Pancreas (tissue), 10 donors: Measurements from ENCODE around the gene ZSWIM6. TPM values are rescaled to one million over a fixed set of nuclear protein-coding genes. Genes with fewer than 3 reads are reported as not detected.

Experiments
- ATAC-seq, 4 donors: fragments of 200-7000 bp; cut with Tn5 transposase; one replicate each; pipeline versions ENCODE4 v1.8.0 to v1.9.1; 2020; ENCODE audit warnings: mild to moderate bottlenecking in 4 of 4, moderate library complexity in 4 of 4
- DNase-seq, 6 donors: peaks; one replicate each; pipeline ENCODE4 v3.0.0-alpha.2; 2020
- FAIRE-seq: peaks from 2 replicates; lab custom pipeline; 2012; peaks lifted over from hg19 to GRCh38; lab: Jason Lieb, UNC
- H3K27ac ChIP-seq, 4 donors: fragments of 200-600 bp; sonication (generic); 1 replicate in 3 of 4; 2 replicates in 1 of 4; pipeline versions ENCODE4 v1.5.0 to v1.8.0; 2020
- H3K27me3 ChIP-seq, 4 donors: fragments of 200-600 bp; one replicate each; pipeline ENCODE4 v1.8.0; 2021
- H3K36me3 ChIP-seq, 3 donors: fragments of 200-600 bp; sonication (generic) in 1 of 3; one replicate each; pipeline versions ENCODE4 v1.5.0 to v1.8.0; 2020 to 2021
- H3K4me1 ChIP-seq, 3 donors: fragments of 200-600 bp; one replicate each; pipeline ENCODE4 v1.8.0; 2021
- H3K4me3 ChIP-seq, 4 donors: fragments of 200-600 bp; sonication (generic) in 2 of 4; one replicate each; pipeline versions ENCODE4 v1.5.0 to v1.8.0; 2020 to 2021
- H3K9me3 ChIP-seq, 4 donors: fragments of 200-600 bp; one replicate each; pipeline ENCODE4 v1.8.0; 2021
- WGBS, 2 donors: extraction: QIAGEN DNeasy Blood & Tissue Kit; methylation state at CpG; one replicate each; pipeline ENCODE4 v1.1.7; 2013; 5-methylcytosine and 5-hydroxymethylcytosine counted together
- intact Hi-C, 3 donors: fragments of 100-400 bp; cut with DNase I; formaldehyde crosslinking; loops; one replicate each; pipeline versions ENCODE4 v1.11.1 to v1.14.2; 2022
- polyA plus RNA-seq, 2 donors: library from polyadenylated mRNA; stranded (reverse); fragments of 200-250 nt; gene quantifications; one replicate each; pipeline ENCODE4 v1.2.3, GENCODE V29; 2013
- total RNA-seq, 6 donors: library from RNA; stranded (reverse); fragmentation: NEBNext Ultra II Directional in 4 of 6; extraction: Animal tissue kit (Norgen Biotek cat#: 25700) in 4 of 6; gene quantifications; one replicate each; pipeline versions ENCODE4 v1.2.1 to v1.2.4, GENCODE V29; 2021 to 2023
- TF ChIP-seq, protein P1 (sequence below), 4 donors: fragments of 200-600 bp; sonication (generic) in 3 of 4; IDR thresholded peaks; one replicate each; pipeline versions ENCODE4 v1.5.0 to v1.8.0; 2021; ENCODE audit warnings: antibody characterized with exemption in 4 of 4
- donor health status: healthy with polysubstance abuse.
- donor health status: DM: no; HTN: no; CAD: no; lungs with moderate emphysema.
- donor health status: DM: no; HTN: no; CAD: no.
- donor health status: control.
- donor health status: control.
- donor health status: Bipolar disorder and iron deficiency.
- donor health status: DM: yes; HTN: yes; CAD: no.
- donor health status: DM: no; HTN: no; CAD: no.
- donor health status: DM: no; HTN: no; CAD: no.
- donor health status: DM: yes; HTN: yes; CAD: no.

ZSWIM6 gene
- total and polyA plus RNA-seq, 8 donors: 3.6 to 12.9 (median 6.2) TPM

DNA sequence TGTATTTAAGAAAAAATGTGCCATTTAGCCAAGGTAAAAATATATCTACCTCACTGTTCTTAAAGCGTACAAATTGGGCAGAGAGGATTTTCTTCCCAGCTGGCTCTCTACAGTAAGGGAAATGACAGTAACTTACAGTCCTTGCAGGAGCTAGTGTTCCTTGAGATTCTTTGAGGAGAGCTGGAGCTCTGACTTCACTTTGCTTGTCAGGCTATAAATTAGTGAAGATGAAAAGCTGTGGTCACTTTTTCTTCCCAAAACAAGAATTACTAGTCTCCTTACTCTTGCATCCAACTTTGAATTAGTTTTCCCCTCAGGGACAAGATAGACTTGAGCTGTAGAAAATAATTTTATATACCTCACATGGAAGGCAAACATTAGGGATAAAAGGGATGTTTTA lies 129.9 kb downstream of the ZSWIM6 start:
- TF ChIP-seq, protein P1, sequence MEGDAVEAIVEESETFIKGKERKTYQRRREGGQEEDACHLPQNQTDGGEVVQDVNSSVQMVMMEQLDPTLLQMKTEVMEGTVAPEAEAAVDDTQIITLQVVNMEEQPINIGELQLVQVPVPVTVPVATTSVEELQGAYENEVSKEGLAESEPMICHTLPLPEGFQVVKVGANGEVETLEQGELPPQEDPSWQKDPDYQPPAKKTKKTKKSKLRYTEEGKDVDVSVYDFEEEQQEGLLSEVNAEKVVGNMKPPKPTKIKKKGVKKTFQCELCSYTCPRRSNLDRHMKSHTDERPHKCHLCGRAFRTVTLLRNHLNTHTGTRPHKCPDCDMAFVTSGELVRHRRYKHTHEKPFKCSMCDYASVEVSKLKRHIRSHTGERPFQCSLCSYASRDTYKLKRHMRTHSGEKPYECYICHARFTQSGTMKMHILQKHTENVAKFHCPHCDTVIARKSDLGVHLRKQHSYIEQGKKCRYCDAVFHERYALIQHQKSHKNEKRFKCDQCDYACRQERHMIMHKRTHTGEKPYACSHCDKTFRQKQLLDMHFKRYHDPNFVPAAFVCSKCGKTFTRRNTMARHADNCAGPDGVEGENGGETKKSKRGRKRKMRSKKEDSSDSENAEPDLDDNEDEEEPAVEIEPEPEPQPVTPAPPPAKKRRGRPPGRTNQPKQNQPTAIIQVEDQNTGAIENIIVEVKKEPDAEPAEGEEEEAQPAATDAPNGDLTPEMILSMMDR (IDR thresholded peaks at IDR 0.05): no peak
- Histone ChIP-seq H3K27ac (no peak overlapping the region), H3K4me1 (peaks cover 9 to 30% (median 25%) of the 10 kb centered on the region in 3 donors), H3K4me3 (no peak overlapping the region), H3K27me3 (no peaks in the 10 kb centered on the region), H3K36me3 (no peaks in the 10 kb centered on the region), H3K9me3 (no peaks in the 10 kb centered on the region)
- DNase-seq: no peak
- peak in 1 of 4 donors; percentile 14 for ATAC-seq
- 12 to 19% methylated on average over 1 of the region's 1 CpG for WGBS, 2 donors
- intact Hi-C loops: no loop called here
- FAIRE-seq: no peak

DNA sequence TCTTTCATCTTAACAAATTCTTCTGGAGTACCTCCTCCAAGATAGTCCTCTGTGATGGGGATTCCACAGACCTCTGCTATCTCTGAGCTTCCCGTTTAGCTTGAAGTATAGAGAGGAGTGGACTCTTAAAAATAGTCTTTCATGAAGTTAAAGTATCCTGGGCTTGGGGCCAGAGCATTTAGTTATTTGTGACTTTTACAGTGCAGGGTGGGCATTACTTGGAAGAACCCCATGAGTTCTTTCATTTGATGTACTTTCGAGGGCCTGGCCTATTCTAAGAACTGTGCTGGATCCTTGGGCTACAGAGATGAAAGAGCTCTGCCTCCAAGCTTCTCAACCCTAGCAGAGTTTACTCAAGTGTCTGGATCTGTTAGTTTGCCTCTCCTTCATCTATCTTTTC lies 131.5 kb downstream of the ZSWIM6 start:
- no peak overlapping the region for H3K4me3 ChIP-seq
- FAIRE-seq: no peak
- TF ChIP-seq, protein P1 (IDR thresholded peaks at IDR 0.05): no peak
- H3K27ac ChIP-seq: no peak overlapping the region
- H3K27me3 ChIP-seq: no peaks in the 10 kb centered on the region
- peaks cover 15 to 36% (median 28%) of the 10 kb centered on the region in 3 donors for H3K4me1 ChIP-seq
- intact Hi-C loops: no loop called here
- no peaks in the 10 kb centered on the region for H3K36me3 ChIP-seq
- ATAC-seq: no peak
- no peak for DNase-seq
- H3K9me3 ChIP-seq: no peaks in the 10 kb centered on the region
- WGBS, 2 donors: 75 to 81% methylated on average over 2 of the region's 2 CpGs

DNA sequence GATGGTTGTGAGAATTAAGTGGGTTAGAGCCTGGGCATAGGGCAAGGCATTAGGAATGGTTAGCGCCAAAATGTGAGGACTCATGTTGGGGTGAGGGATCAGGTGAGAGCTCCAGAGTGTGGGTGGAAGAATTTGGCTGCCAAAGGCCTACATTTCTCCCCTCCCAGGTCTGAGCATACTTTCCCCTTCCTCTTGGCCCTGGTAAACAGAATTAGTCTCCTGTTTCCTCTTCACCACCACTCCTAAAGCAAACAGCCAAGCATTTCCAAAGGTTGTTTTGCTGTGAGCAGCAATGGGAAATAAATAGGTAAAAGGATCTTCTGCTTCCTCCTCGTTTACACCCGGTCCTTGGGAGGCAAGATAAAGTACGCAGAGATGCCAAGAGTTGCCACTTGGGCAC lies 132.5 kb downstream of the ZSWIM6 start:
- intact Hi-C loops: no loop called here
- Histone ChIP-seq H3K27me3 (no peaks in the 10 kb centered on the region), H3K4me1 (peaks cover 15 to 36% (median 28%) of the 10 kb centered on the region in 3 donors), H3K4me3 (no peak overlapping the region), H3K9me3 (no peaks in the 10 kb centered on the region), H3K27ac (no peak overlapping the region), H3K36me3 (no peaks in the 10 kb centered on the region)
- WGBS, 2 donors: 47 to 72% methylated on average over 4 of the region's 4 CpGs
- ATAC-seq (peak in 1 of 4 donors; percentile 20), DNase-seq (no peak), FAIRE-seq (no peak)
- TF ChIP-seq, protein P1 (IDR thresholded peaks at IDR 0.05): no peak

DNA sequence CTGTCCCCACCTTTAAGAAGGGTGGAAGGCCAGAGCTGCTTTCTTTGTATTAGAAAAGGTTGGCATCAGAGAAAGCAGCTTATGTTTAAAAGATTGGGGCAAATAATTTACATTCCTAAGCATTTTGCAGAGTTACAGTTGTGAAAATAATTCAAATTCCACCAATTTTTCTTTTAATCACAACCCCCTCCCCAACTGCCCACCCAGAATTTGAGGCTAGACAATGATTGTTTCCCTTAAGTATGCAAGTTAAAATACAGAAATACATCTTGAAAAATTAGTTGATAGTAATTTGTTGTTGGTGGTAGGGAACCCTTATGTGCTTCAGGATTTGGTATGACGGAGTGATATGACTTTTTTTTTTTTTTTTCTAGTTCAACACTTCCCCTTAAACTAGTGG lies 133.0 kb downstream of the ZSWIM6 start:
- 86 to 95% methylated on average over 1 of the region's 1 CpG for WGBS, 2 donors
- no peak for FAIRE-seq
- peaks cover 15 to 31% (median 23%) of the 10 kb centered on the region in 3 donors for H3K4me1 ChIP-seq
- H3K9me3 ChIP-seq: no peaks in the 10 kb centered on the region
- no peak for ATAC-seq
- TF ChIP-seq, protein P1 (IDR thresholded peaks at IDR 0.05): no peak
- no peak for DNase-seq
- no peaks in the 10 kb centered on the region for H3K36me3 ChIP-seq
- H3K27me3 ChIP-seq: no peaks in the 10 kb centered on the region
- H3K4me3 ChIP-seq: no peak overlapping the region
- no peak overlapping the region for H3K27ac ChIP-seq
- intact Hi-C loops: no loop called here

DNA sequence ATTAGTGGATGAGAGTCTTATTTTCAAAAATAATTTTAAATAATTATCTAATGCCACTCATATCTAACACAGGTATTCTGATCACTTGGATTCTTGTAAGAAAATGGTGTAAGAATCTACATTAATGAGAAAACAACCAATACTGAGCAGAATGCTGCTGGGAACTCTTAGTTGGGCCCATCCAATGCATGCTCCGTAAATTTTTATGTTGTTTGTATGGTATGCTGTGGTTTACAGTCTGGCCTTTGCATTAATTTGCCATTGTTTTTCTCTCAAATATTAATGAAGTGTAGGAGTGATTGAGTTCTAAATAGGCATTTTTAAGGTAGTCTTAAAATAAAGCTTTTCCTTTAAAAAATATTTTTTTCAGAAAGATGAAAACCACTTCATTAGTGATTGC lies 133.4 kb downstream of the ZSWIM6 start:
- Histone ChIP-seq H3K36me3 (no peaks in the 10 kb centered on the region), H3K4me3 (no peak overlapping the region), H3K4me1 (peaks cover 15 to 31% (median 22%) of the 10 kb centered on the region in 3 donors), H3K27me3 (no peaks in the 10 kb centered on the region), H3K27ac (no peak overlapping the region), H3K9me3 (no peaks in the 10 kb centered on the region)
- intact Hi-C loops: no loop called here
- 94 to 96% methylated on average over 1 of the region's 1 CpG for WGBS, 2 donors
- TF ChIP-seq, protein P1 (IDR thresholded peaks at IDR 0.05): no peak
- DNase-seq: no peak
- ATAC-seq: no peak
- no peak for FAIRE-seq
